ENCODE data around the gene PIGT. TPM values are rescaled to one million over a fixed set of nuclear protein-coding genes. Genes with fewer than 3 reads are reported as not detected.

The PIGT gene
- total RNA-seq, 1 donor from 2014 or later, result 142 TPM

DNA sequence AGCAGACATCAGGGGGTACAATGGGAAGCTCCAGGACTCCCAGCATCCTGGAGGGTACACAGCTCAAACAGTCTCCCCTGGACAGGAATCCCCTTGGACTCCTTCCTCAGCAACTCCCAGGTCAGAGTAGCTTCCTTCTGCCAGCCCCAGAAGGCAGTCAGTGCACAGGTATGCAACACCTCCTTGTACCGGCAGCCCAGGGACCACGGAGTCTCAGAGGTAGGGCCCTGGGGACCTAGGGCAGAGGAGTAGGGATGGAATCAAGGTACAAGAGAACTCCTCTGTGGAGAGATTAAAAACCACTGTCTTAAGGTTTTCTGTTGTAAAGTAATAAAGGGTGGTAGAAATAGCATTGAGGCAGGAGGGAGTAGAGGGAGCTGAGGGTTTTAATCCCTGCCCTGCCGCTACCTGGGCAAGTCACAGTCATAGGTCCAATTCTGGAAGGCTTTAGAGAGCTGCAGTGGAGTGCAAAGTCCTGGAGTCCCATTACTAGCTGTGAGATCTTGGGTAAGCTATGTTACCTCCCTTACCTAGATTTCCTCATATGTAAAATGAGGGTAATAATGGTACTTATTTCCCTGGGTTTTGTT, 45.3 kb upstream of the PIGT start:
- Histone ChIP-seq H3K4me1 (peaks cover 0 to 11% of the 10 kb centered on the region in 2 donors), H3K9me3 (no peaks in the 10 kb centered on the region), H3K27me3 (no peaks in the 10 kb centered on the region), H3K4me3 (no peak overlapping the region), H3K36me3 (peaks cover 22 to 31% of the 10 kb centered on the region in 2 donors), H3K27ac (no peak overlapping the region)
- TF ChIP-seq, protein P1, sequence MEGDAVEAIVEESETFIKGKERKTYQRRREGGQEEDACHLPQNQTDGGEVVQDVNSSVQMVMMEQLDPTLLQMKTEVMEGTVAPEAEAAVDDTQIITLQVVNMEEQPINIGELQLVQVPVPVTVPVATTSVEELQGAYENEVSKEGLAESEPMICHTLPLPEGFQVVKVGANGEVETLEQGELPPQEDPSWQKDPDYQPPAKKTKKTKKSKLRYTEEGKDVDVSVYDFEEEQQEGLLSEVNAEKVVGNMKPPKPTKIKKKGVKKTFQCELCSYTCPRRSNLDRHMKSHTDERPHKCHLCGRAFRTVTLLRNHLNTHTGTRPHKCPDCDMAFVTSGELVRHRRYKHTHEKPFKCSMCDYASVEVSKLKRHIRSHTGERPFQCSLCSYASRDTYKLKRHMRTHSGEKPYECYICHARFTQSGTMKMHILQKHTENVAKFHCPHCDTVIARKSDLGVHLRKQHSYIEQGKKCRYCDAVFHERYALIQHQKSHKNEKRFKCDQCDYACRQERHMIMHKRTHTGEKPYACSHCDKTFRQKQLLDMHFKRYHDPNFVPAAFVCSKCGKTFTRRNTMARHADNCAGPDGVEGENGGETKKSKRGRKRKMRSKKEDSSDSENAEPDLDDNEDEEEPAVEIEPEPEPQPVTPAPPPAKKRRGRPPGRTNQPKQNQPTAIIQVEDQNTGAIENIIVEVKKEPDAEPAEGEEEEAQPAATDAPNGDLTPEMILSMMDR (IDR thresholded peaks at IDR 0.05), result no peak
- no peak for DNase-seq (ENCODE audit: low spot score in 2 of 2)
- intact Hi-C loops (cut with DNase I), result loop anchor here (5.0 kb wide), 1 partner anchor 407 kb away; no protein-coding TSS in a partner anchor

DNA sequence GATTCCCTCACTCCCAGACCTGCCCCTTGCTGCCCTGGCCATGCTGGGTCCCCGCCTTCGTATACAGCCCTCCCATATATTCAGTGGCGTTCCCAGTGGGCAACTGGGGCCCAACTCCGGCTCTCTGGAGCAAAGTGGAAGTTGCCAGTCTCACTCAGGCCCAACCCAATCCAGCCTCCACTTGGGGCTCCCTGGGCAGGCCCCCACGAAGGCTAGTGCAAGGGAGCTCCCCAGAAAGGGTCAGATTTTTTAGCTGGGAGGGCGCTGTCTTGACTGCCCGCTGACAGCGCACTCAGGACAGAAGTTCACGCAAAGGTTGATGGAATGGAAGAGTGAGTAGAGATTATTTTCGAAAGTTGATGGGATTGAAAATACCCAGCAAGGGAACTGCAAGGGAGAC, 43.7 kb upstream of the PIGT start:
- TF ChIP-seq, protein P1 (IDR thresholded peaks at IDR 0.05), result no peak
- Histone ChIP-seq H3K9me3 (no peaks in the 10 kb centered on the region), H3K4me3 (peak overlapping the region in 1 of 2 donors; percentile 65), H3K27ac (peak overlapping the region; percentile 67 to 92), H3K36me3 (peaks cover 16% of the 10 kb centered on the region in 2 donors), H3K4me1 (peaks cover 0 to 11% of the 10 kb centered on the region in 2 donors), H3K27me3 (no peaks in the 10 kb centered on the region)
- intact Hi-C loops (cut with DNase I), result loop anchor here (1.0 to 5.0 kb wide), 2 partner anchors 9 to 405 kb away; partner anchors contain the start of gene SYS1
- no peak for DNase-seq (ENCODE audit: low spot score in 2 of 2)

DNA sequence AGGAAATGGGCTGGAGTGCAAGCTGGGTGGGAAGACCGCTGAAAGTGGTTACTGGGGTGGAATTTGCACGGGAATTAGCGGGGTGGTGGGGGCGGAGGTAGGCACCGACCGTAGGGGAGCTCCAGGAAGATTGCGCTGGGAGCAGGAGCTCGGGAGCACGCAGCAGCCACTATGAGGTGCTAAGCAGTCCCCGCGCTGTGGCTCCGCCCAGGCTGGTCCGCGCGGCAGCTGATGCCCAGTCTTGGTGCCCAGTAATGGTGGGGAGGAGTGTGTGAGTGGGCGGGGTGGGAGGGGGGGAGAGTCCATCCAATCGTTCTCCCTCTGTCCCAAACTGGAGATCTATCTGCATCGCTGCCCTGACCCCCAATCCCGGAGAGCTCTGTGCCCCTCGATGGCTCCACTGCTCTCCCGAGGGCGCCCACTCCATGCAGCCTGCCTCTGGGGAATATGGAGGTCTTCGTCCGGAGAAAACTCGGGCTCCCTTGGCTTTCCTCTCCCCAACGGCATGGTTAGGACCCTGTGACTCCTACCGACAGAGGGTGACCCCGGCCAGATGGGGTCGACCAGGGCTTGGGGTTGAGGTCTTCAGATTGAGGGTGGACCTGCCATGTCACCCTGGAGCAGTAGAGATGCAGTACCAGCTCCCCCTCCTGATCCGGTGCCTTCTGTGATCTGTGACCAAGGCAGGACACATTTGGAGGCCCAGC, 43.1 kb upstream of the PIGT start:
- H3K27me3 ChIP-seq, result no peaks in the 10 kb centered on the region
- TF ChIP-seq, protein P1 (IDR thresholded peaks at IDR 0.05), result peak in 1 of 3 experiments; percentile 14
- peak overlapping the region; percentile 60 to 65 for H3K4me3 ChIP-seq
- peak in 1 of 2 donors; percentile 83 for DNase-seq (ENCODE audit: low spot score in 2 of 2)
- peaks cover 10 to 12% of the 10 kb centered on the region in 2 donors for H3K36me3 ChIP-seq
- intact Hi-C loops (cut with DNase I), result loop anchor here (1.0 to 5.0 kb wide), 2 partner anchors 9 to 405 kb away; partner anchors contain the start of gene SYS1
- peak overlapping the region; percentile 84 to 92 for H3K27ac ChIP-seq
- no peaks in the 10 kb centered on the region for H3K9me3 ChIP-seq
- H3K4me1 ChIP-seq, result peaks cover 0 to 11% of the 10 kb centered on the region in 2 donors

DNA sequence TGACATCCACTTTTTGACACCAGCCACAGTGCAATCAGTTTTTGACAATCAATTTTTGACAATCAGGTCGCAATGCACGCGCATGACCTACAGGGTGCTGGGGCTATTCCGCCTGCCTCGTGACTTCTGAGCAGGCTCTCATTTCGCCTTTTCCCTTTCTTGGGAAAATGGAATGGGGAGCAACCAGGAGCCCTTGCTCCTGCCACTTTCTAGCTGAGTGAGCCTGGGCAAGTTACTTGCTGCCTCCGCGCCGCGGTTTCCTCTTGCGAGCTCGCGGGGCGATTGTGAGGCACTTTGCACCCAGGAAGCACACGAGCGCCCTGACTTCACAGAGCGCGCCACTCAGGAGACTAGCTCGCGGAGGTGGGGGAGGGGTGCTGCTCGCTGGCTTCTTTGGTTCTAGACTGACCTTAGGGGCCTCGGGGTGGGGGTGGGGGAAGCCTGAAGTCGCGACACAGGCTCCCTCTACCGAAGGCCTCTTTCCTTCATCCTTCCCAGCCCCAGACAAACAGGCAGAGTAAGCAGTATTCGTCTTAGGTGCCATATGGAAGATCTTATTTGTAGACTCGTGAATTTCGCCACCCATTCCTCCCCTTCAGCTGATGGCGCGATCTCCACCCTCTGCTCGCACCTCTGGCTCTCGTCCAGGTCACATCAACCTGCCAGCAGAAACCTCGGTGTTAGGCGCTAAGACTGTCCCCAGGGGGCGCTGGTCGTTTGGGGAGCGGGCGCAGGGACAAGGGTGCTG, 42.4 kb upstream of the PIGT start:
- TF ChIP-seq, protein P1 (IDR thresholded peaks at IDR 0.05), result peak; percentile 84 to 90 (median 86)

DNA sequence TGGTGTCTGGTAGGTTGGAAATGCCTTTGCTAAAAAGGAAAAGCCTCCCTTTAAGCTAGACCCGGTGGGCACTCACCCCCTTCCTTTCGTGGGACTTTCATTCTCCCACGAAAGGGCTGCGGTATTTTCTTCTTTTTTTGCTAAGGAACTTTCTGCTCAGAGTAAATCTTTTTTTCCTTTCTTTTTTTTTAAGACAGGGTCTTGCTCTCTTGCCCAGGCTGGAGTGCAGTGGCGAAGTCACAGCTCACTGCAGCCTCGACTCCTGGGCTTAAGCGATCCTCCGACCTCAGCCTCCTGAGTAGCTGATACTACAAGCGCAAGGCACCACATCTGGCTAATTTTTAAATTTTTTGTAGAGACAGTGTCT, 41.9 kb upstream of the PIGT start:
- TF ChIP-seq, protein P1 (IDR thresholded peaks at IDR 0.05), result no peak
- peak overlapping the region; percentile 60 to 65 for H3K4me3 ChIP-seq
- intact Hi-C loops (cut with DNase I), result loop anchor here (1.0 to 5.0 kb wide), 4 partner anchors 32 to 403 kb away; no protein-coding TSS in a partner anchor
- peaks cover 0 to 11% of the 10 kb centered on the region in 2 donors for H3K4me1 ChIP-seq
- H3K36me3 ChIP-seq, result no peaks in the 10 kb centered on the region
- no peaks in the 10 kb centered on the region for H3K9me3 ChIP-seq
- peak overlapping the region; percentile 84 to 92 for H3K27ac ChIP-seq
- no peak for DNase-seq (ENCODE audit: low spot score in 2 of 2)
- H3K27me3 ChIP-seq, result no peaks in the 10 kb centered on the region

More for the DNA sequence above, 42.4 kb upstream of the PIGT start:
- Histone ChIP-seq H3K27ac (peak overlapping the region; percentile 84 to 92), H3K9me3 (no peaks in the 10 kb centered on the region), H3K27me3 (no peaks in the 10 kb centered on the region), H3K4me1 (peaks cover 0 to 11% of the 10 kb centered on the region in 2 donors), H3K4me3 (peak overlapping the region; percentile 60 to 65), H3K36me3 (peaks cover 3 to 5% of the 10 kb centered on the region in 2 donors)
- intact Hi-C loops (cut with DNase I), result loop anchor here (1.0 to 5.0 kb wide), 4 partner anchors 33 to 404 kb away; no protein-coding TSS in a partner anchor
- DNase-seq (ENCODE audit: low spot score in 2 of 2), result peak in 1 of 2 donors; percentile 93
